ENCODE data around the gene TMEM229A.
"Not testable (repeated sequence)": the region's sequence is repeated elsewhere in the genome, so short reads cannot be mapped to it uniquely, and the experiment has no call there.

The TMEM229A gene

DNA sequence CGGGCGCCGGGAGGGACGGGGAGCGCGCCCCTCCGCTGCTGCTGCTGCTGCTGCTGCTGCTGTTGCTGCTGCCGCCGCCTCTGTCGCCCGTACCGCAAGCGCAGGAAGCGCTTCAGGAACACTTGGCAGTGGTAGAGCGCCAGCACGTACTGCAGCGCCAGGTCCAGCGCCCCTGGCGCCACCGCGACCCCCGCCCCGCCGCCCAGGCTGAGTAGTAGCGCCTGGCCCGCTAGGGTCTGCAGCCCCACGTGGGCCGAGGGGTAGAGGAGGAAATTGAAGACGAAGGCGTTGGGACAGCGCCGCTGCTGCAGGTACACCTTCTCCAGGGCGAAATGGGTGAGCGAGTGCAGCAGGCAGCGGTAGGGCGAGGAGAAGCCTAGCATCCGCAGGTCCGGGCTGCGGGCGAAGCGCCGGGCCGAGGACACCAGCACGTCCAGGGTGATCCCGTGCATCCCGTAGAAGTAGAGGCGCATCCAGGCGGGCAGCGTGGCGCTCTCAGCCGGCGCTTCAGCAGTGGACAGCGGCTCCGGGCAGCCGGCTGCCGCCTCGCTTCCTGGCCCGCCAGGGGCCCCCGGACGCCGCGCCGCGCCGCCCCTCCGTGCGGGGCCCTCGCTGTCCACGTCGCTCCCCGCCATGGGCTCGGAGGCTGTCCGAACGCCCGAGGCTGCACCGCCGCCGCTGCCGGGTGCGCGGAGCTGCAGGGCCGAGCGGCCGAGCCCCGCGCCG is at the start of gene TMEM229A:
Gene TMEM229A, minus strand, starts transcription at position 699 of the 726 bp plus-strand sequence. Its CDS starts 64 bp downstream, at position 635.
- DNase-seq: peak; percentile 82

DNA sequence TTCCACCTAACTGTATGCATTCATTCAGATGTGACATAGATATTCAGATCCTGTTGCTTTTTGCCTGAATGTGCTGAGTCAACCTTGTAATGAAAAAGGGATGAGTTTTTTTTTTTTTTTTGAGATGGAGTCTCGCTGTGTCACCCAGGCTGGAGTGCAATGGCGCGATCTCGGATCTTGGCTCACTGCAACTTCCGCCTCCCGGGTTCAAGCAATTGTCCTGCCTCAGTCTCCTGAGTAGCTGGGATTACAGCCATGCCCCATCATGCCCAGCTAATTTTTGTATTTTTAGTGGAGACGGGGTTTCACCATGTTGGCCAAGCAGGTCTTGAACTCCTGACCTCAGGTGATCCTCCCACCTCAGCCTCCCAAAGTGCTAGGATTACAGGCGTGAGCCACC is 49.4 kb upstream of the TMEM229A start:
- not testable (repeated sequence) for DNase-seq

DNA sequence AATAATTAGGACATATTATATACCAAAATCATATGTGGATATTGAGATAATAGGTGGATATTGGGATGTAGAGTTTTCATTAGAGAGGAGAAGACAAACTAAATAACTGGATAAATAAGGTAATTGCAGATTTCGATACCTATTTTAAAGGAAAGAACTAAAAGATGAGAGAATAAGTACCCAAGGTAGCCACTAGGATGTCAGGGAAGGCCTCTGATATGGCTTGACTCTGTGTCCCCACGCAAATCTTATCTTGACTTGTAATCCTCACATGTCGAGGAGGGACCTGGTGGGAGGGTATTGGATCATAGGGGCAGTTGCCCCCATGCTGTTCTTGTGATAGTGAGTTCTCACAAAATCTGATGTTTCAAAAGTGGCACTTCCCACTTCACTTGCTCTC is 44.7 kb upstream of the TMEM229A start:
- no peak for DNase-seq

DNA sequence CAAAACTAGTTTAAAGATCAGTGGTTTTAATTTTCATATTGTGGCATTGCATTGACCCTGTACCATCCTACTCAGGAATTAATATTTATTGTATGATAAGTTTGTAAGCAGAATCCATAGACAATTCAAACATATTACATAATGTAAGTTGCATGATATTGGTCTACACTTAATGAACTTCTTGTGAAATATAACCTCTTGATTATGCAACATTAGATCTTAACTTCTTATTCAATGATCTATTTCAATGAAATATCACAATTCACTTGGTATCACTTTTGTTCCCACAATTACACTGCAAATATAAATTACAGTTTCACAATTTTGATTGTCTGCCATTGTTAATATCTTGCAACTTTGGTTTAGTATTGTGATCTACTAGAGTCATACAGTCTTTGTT is 44.0 kb upstream of the TMEM229A start:
- DNase-seq: no peak

DNA sequence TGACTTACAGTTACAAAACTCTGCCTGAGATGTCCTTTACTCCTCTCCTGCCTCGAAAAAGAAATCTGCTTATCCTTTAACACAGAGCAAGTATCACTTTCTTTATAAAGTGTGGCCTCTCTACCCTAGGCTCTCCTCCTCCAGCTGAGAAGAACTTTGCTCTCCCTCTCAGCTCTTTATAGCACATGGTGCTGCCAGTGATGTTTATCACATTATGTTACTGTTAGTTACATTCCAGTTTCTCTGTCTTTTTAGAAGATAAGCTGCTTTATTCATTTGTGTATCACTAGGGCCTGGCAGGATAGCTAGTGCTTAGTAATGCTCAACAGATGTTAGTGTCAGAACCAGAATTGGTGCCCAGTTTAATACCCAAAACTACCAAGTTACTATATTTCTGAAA is 41.1 kb upstream of the TMEM229A start:
- DNase-seq: no peak

DNA sequence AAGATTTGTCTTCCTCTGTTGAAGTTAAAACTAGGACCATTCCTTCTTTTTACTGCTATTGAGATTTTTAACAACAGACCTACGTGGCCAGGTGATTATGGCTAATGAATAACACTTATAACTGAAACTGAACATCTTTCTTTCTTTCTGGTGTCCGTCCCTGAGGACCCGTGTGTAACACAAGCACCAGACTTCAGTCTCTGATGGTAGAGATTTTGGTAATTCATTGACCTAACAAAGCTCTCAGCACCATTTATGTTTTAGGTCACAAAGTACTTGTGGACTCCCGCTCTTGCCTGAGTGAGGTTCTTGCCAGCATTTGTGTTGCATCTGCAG is 40.4 kb upstream of the TMEM229A start:
- no peak for DNase-seq

DNA sequence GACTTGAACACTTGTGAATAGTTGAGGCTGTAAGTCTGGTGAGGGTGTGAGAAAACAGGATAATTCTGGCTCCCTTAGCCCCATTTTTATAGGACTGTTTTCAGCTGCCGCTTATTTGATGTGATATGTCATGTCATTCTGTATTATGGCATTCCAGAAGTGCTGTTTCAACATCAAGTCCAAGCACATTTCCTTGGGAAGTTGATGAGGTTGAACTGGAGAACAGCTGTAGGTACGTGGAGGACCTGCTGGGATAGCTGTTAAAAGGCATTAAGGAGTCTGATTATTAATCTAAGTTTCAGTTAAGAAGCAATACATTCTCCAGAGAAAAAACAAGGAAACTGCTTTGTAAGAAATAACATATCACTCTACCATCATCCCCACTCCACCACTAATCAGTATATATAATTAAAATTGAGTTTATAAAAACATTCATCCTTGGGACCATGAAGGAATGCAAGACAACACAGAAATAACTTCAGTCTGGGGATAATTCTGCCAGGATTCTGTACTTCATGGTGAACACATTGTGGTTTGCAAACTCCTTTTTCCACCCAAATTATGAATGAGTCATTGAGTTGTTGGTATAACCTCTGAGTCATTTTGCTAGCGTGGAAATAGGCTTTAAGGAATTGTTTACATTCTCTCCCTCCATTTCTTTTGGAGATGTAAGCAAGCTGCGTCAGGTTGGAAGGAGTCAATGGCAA is 39.9 kb upstream of the TMEM229A start:
- DNase-seq: peak; percentile 53

DNA sequence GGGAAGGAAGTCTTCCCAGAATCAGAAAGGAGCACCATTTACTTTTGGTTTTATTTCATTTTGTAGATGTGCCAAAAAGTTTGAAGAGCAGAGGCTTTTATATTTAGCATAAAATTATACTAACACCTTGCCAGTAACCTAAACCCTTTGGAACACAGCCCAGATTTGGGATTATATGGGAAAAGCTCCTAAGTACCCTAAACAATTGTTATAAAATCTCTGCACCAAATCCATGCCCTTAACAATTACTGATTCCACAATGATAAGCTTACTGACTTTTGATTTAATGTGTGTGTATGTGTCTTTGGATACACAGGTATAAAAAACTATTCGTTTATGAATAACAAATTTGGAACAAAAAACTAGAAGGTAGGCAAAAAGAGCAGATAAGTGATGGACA is 39.0 kb upstream of the TMEM229A start:
- peak; percentile 64 for DNase-seq

DNA sequence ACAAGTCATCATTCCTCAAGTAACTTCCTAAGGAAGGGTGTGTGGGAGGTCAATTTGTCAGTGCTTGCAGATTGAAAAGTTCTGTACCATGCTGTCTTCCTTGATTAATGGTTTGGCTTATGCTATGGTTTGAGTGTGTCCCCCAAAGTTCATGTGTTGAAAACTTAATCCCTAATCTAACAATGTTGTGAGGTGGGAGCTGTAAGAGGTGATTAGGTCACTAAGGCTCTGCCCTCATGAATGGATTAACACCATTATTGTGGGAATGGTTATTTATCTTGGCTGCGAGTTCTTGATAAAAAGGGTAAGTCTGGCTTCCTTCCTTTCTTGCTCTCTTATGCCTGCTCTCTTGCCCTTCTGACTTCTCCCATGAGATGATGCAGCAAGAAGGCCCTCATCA is 29.3 kb upstream of the TMEM229A start:
- no peak for DNase-seq

DNA sequence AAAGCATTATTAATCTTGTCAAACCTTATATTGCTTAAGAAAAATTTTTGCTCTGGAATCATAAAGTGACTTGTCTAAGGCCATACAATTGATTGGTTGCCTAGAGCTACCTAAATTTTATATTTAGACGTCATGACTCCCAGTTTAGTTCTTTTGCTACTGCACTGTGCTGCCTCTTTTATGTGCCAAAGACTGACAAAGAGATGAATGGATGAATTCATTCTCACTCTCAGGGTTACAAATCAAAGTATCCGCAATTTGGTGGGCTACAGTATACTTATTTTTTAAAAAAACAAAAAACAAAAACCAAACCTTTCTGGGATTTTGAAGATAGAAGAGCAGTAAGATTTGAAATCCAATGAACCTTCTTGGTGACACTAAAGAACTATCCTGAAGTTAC is 27.7 kb upstream of the TMEM229A start:
- DNase-seq: no peak

DNA sequence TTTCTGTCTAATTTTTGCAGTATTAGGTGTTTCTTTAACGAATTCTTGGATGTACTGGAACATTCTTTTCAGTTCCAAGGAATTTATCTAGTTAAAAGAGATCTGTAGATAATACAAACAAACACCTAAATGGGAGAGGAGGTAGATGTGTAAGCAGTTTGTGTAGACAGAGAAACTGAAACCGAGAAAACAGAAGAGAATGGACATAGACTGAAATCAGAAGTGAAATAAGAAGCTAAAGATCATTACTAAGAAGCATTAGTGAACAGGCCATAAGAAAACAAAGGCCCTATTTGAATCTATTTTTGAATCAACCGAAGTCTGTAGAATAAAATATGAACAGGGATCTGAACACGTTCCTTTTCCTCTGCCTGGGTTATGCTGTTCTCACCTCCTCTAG is 26.5 kb upstream of the TMEM229A start:
- DNase-seq: no peak

DNA sequence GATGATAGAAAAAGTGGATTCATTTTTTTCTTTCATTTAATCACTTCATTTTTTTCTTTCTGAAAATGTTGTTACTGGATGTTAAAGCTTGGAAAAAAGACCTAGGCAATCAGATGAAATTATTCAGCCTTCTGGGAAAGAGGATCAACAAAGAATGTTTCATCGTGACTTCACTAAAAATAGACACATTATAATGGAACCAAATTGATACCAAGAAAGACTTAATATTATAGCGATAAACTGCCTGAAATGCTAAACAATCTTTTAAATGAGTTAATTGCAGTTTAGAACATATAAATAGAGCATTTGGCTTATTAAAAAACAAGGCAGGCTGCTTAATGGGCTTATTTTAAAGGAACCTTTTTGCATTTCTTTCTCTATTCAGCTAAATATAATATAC is 25.6 kb upstream of the TMEM229A start:
- no peak for DNase-seq

DNA sequence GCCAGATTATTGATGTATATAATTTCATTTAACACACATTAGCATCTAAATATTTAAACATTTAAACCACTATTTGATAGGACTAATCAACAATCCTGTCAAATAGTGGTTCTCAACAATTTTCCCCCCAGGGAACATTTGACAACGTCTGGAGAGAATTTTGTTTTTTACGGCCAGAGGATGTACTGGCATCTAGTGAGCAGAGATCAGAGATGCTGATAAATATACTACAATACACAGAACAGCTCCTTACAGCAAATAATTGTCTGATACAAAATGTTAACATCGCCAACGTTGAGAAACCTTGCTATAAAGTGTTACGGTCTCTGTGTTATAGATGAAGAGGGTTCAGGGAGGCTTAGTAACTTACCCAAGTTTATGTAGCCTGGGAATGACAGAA is 25.0 kb upstream of the TMEM229A start:
- DNase-seq: no peak

DNA sequence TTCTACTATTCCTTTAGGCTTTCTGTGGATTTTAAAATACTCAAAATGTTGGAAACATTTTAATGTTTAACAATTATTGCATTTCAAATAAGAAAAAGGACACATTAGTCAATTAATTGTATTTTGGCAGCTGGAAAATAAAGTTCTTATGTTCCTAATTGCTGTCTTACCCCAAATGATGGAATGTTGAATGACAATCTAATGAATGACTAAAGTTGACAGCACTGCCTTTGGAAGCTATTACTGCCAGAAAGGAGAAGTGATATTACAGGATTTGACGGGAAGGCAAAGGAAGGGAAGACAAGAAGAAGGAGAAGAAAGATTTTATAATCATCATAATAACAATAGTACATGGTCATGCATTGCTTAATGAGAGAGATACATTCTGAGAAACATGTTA is 23.4 kb upstream of the TMEM229A start:
- DNase-seq: no peak

DNA sequence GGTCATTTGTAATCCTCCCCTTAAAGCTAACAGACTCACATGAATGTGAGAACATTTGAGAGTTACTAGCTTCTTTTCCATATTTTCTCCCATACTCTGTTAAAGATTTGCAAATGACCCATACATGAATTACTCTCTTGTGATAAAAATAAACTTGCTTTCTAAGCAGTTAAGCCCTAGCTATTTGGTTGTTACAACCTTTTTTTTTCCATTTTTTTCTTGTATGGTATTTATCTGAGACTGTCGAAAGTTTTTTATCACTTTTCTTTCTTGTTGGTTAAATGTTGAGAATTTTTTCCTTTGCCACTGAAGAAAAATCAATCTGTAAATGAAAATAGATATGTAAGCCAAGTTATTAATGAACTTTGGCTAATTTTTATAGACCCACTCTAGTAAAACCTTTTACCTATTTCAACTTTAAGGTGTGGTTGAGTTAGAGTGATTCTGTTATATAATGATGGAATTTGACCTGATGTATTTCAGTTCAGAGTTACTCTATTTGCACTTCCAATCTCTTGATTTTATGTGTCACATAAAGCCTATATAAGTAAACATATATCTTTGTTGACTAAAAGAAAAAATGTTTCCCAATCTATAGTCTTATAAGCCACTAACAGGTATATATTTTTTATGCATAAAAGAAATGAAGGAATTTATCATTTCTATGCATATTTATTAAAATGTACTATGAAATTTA is 19.0 kb upstream of the TMEM229A start:
- DNase-seq: no peak

DNA sequence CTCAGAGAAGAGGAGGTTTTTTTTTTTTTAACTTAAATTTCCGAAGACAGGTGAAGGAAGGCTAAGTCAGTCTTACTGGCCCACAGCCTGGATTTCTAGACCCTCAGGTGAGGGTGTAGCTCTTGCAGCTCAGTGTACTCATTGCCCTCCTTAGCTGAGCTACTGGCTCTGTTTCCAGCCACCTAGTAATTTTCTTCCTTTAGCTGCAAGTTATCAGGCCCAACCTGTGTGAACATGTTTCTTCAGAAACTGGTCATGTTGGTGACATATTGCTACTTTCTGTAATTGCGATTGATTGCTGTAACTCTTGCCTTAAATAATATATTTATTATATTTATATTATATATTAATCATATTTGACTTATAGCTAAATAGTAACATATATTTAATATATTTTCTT is 10.0 kb upstream of the TMEM229A start:
- no peak for DNase-seq

DNA sequence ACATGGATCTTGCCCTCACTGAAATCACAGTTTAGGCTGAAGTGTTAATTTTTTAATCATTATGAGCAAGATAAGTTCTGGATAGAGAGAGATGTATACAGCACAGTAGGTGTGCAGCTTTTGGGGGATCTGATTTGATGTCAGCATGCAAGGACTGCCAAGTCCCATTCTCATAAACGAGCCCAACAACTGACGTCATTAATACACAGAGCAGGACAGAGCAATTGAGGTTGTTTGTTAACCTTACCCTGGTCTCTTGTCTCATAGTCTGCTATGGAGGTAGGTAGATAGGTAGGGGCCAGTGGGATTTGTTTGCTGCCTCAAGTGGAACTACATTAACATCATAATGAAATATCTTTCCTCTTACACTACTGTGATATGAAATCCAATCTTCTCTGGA is 8.6 kb upstream of the TMEM229A start:
- DNase-seq: no peak

DNA sequence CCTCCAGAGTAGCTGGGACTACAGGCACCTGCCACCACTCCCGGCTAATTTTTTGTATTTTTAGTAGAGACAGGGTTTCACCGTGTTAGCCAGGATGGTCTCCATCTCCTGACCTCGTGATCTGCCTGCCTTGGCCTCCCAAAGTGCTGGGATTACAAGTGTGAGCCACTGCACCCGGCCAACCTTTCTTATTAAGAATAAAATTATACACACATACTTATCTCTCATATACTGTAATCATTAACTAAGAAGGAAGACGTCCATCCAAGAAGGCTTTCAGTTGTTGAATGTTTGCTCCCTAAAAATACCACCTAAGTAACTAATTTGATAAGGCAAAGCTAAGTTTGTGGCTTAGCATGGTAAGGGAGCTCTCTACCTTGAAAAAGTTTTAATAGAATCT is 5.0 kb upstream of the TMEM229A start:
- DNase-seq: not testable (repeated sequence)

DNA sequence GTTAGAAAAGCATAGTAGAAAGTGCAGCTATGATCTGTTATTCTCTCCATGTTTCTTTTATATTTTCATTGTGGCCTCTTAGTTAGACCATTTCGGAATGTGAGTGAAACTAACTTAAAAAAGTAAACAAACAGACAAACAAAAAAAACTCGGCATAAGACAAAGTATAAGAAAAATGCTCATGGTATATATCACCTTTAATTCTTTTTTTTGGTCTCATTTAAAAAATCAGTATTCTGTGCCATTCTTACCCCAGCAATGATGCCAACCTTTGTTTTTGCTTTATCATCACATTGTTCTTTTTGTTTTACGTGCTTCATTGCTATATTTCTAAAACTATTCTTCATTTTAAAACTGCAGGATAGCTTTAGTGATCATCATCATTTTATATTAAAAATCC is 2.8 kb upstream of the TMEM229A start:
- DNase-seq: no peak

DNA sequence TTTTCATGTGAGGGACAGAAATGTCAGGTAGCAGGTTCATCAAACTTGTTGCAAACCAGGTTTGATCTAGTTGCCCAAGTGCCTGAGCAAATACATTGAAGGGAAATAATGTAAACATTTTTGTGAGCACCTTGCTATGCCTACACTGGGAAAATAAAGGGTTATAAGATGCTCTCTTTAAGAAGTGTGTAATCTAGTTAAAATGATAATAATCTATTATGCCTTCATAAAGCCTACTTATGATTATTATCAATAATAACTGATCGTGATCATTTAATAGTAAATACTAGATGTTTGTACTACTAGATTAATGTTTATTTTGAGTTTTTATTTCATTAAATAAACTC is 1.9 kb upstream of the TMEM229A start:
- DNase-seq: no peak

DNA sequence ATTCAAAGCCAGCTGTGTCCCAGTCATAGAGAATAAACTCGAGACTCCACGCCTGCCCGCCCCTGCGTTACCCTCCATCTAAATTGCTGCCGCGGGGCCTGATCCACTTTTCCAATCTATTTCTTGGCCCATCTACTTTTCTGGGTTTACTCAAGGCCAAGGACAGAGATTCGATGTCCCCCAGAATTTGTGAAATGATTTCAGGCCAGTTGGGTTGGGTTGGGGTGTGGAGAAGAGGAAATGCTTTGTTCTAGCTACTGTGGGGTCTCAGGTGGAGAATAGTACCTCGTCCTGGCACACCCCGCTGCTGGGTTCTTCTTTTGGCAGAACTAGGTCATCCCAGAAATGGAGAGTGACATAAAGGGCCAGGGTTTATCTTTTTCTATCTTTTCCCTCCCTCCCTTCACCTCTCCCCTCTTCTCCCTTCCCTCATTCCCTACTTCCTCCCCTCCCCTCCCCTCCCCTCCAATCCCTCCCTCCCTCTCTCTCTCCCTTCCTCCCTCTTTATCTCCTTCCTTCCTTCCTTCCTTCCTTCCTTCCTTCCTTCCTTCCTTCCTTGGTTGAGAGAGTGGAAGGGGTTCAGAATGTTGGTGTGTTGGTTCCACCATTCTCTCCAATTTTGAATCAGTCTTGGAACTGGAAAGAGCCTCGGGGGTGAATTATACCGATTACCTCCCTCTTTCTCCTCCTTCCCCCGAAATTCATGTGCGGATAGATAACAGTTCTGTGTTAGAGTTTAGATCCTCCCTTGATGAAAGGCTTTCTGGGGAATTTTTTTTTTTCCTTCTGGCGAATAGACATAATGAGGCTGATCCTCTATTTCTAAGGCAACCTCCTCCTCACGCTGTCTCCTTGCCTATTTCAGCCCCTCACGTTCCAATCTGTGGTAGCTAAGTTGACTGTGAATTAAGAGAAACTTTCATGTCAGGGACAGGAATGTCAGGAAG is 1.2 kb upstream of the TMEM229A start:
- DNase-seq: no peak

DNA sequence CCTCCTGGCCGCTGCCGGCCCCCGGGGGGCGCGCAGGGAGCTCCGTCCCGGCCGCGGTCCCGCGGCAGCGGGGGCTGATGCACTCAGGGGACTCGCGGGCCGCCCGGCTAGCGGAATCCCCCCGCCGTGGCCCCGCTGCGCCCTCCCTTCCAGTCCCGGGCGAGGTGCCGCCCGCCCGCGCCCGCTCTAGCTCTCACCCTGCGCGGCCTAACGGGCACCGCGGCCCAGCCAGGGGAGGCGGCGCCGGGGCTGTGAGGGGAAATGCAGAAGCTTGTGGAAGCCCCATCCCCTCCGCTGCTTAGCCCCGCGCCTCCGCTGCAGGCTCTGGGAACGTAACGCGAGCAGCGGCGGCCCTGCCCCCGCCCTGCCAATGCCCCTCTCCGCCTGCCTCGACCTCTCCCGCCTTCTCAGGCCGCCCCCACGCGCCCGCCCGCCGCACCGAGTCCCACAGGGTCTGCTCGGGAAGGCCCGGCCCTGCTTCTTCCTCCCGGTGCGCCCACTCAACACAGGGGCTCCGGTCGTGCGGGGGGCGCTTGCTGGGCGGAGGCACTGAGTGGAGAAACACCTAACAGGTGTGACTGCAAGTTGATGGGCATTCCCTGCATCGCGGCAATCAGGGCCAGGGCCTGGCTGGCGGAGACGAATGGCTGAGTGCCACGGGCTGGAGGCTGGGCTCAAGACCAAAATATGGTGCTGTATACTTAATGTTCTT is 384 bp upstream of the TMEM229A start:
- DNase-seq: peak; percentile 67

DNA sequence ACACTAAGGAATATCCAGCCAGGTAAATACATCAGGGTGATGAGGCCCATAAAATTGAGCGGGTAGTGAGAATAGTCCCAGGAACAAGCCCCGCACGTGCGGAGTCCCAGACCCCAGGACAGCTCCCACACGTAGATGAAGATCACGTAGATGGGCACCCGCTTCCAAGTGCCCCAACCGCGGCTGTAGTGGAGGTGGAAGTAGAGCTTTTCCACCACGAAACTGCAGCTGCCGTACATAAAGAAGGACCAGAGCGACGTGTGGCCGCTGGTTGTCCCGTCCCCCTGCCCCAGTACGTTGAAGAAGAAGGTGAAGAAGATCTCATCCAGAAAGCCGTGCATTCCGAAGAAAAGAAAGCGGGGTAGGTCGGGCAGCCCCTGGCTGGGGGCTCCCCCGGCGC is 948 bp downstream of the TMEM229A start:
- peak; percentile 38 for DNase-seq

Data from NCI-H69 (cell line).